HG02571 (cell line): ENCODE data around the gene MRPS23.
"Not testable (repeated sequence)": the region's sequence is repeated elsewhere in the genome, so short reads cannot be mapped to it uniquely, and the experiment has no call there.

Experiments
- ATAC-seq: cut with Tn5 transposase; IDR thresholded peaks from one replicate; pipeline ENCODE4 v1.9.1; 2021; ENCODE audit warnings: mild to moderate bottlenecking, moderate library complexity; ENCODE audit not compliant: unreplicated experiment

MRPS23 gene

GRCh38 chr17:57864273-57864672 lies 14.4 kb upstream of the MRPS23 start:
- no peak for ATAC-seq

GRCh38 chr17:57862694-57863667 lies 13.1 kb upstream of the MRPS23 start:
- no peak for ATAC-seq

- ATAC-seq: no peak
Observed at GRCh38 chr17:57861790-57862693, 12.2 kb upstream of the MRPS23 start.

GRCh38 chr17:57861000-57861789 lies 11.4 kb upstream of the MRPS23 start:
- ATAC-seq: no peak

- no peak for ATAC-seq
Observed at GRCh38 chr17:57860414-57860999, 10.7 kb upstream of the MRPS23 start.

GRCh38 chr17:57859601-57860413 lies 10.0 kb upstream of the MRPS23 start:
- ATAC-seq: no peak

- ATAC-seq: no peak
Observed at GRCh38 chr17:57858838-57859237, 9.0 kb upstream of the MRPS23 start.

- ATAC-seq: no peak
Observed at GRCh38 chr17:57856792-57857620, 7.2 kb upstream of the MRPS23 start.

GRCh38 chr17:57855391-57856035 lies 5.7 kb upstream of the MRPS23 start:
- no peak for ATAC-seq

GRCh38 chr17:57853695-57854094 lies 3.9 kb upstream of the MRPS23 start:
- no peak for ATAC-seq

GRCh38 chr17:57852955-57853328 lies 3.1 kb upstream of the MRPS23 start:
- no peak for ATAC-seq

GRCh38 chr17:57852092-57852954 lies 2.5 kb upstream of the MRPS23 start:
- no peak for ATAC-seq

- no peak for ATAC-seq
Observed at GRCh38 chr17:57849163-57849873, 526 bp downstream of the MRPS23 start.

GRCh38 chr17:57846056-57846945 lies 3.5 kb downstream of the MRPS23 start:
- not testable (repeated sequence) for ATAC-seq

GRCh38 chr17:57842280-57842679 lies 7.6 kb downstream of the MRPS23 start:
- ATAC-seq: no peak

GRCh38 chr17:57839571-57839923 lies 10.3 kb downstream of the MRPS23 start:
- no peak for ATAC-seq
